Measurements from ENCODE around the gene WDR88.

The WDR88 gene, protein sequence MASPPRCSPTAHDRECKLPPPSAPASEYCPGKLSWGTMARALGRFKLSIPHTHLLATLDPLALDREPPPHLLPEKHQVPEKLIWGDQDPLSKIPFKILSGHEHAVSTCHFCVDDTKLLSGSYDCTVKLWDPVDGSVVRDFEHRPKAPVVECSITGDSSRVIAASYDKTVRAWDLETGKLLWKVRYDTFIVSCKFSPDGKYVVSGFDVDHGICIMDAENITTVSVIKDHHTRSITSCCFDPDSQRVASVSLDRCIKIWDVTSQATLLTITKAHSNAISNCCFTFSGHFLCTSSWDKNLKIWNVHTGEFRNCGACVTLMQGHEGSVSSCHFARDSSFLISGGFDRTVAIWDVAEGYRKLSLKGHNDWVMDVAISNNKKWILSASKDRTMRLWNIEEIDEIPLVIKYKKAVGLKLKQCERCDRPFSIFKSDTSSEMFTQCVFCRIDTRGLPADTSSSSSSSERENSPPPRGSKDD

DNA sequence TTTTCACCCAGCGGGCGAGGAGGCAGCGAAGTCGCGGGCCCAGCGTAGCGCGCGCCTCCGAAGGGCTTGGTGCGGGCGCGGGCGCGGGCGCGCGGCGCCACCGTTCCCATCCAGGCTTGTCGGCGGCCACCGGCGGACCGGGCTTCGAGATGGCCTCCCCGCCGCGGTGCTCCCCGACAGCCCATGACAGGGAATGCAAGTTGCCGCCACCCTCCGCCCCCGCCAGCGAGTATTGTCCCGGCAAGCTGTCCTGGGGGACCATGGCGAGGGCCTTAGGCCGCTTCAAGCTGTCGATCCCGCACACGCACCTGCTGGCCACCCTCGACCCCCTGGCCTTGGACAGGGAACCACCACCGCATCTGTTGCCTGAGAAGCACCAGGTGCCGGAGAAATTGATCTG is at the start of gene WDR88:
TSS of gene WDR88 (plus strand) at position 94 of the 400 bp plus-strand sequence. CDS start at position 150, 56 bp downstream.
- H3K4me3 ChIP-seq (ENCODE audit: low read depth, low read length) = no peak within 1 kb of the TSS
- H3K27me3 ChIP-seq (replicated peaks) = no peaks in the 10 kb centered on the region
- TF ChIP-seq, protein P1, sequence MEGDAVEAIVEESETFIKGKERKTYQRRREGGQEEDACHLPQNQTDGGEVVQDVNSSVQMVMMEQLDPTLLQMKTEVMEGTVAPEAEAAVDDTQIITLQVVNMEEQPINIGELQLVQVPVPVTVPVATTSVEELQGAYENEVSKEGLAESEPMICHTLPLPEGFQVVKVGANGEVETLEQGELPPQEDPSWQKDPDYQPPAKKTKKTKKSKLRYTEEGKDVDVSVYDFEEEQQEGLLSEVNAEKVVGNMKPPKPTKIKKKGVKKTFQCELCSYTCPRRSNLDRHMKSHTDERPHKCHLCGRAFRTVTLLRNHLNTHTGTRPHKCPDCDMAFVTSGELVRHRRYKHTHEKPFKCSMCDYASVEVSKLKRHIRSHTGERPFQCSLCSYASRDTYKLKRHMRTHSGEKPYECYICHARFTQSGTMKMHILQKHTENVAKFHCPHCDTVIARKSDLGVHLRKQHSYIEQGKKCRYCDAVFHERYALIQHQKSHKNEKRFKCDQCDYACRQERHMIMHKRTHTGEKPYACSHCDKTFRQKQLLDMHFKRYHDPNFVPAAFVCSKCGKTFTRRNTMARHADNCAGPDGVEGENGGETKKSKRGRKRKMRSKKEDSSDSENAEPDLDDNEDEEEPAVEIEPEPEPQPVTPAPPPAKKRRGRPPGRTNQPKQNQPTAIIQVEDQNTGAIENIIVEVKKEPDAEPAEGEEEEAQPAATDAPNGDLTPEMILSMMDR (IDR thresholded peaks at IDR 0.05; ENCODE audit: low read depth, low read length, missing control alignments) = no peak
- no peak within 1 kb of the TSS for H3K27ac ChIP-seq
- peaks cover 10% of the 10 kb centered on the region for H3K36me3 ChIP-seq (replicated peaks)
- DNase-seq = no peak
- in situ Hi-C loops (cut with HindIII; ENCODE audit: low pct_ligation_motif_present, low sequenced_read_pairs) = no loop called here

DNA sequence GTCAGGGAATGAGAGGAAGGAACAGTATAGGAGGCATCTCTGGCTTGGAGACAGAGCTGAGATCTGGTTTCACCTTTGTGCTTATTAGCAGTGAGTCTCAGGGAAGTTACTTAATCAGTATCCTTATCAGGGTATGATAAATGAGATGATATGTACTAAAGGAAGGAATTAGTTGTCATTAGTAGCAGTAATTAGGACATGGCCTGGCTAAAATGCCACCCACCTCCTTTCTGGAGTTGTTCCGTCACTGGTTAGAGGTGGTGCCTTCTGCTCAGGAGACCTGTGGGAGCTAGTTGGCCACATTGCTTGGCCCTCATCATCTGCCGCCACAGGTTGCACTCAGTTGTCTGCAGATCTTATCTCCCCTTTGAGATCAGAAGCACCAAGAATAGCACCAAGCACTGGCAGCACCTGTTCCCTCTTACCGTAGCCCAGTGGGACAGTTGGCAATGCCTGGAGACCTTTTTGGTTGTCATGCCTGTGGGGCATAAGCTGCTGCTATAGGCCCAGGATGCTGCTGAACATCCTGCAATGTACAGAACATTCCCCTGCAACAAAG is 46.3 kb upstream of the WDR88 start:
- TF ChIP-seq, protein P1 (IDR thresholded peaks at IDR 0.05; ENCODE audit: low read depth, low read length, missing control alignments) = no peak
- H3K27ac ChIP-seq = no peak overlapping the region
- no peak overlapping the region for H3K4me3 ChIP-seq (ENCODE audit: low read depth, low read length)
- DNase-seq = no peak
- H3K36me3 ChIP-seq (replicated peaks) = peaks cover 7% of the 10 kb centered on the region
- in situ Hi-C loops (cut with HindIII; ENCODE audit: low pct_ligation_motif_present, low sequenced_read_pairs) = no loop called here
- H3K27me3 ChIP-seq (replicated peaks) = no peaks in the 10 kb centered on the region

DNA sequence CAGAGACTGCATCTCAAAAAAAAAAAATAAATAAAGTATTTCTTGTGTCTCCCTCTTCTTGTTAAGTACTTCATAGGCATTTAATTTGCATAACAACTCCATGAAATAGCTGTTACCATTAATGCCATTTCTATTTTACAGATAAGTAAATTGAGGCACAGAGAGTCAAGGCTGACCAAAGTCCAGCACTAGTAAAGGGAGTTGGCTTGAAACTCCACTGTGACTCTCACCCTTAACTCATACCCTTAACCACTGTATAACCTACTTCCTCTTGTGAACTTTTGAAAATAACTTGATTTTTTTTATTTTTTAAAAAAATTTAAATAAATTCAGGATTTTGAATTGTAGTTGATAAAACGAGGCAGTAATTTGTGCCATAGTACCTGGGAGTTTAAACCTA is 45.0 kb upstream of the WDR88 start:
- Histone ChIP-seq H3K27ac (no peak overlapping the region), H3K36me3 (replicated peaks) (peaks cover 11% of the 10 kb centered on the region), H3K4me3 (ENCODE audit: low read depth, low read length) (no peak overlapping the region), H3K27me3 (replicated peaks) (no peaks in the 10 kb centered on the region)
- in situ Hi-C loops (cut with HindIII; ENCODE audit: low pct_ligation_motif_present, low sequenced_read_pairs) = no loop called here
- TF ChIP-seq, protein P1 (IDR thresholded peaks at IDR 0.05; ENCODE audit: low read depth, low read length, missing control alignments) = no peak
- no peak for DNase-seq

DNA sequence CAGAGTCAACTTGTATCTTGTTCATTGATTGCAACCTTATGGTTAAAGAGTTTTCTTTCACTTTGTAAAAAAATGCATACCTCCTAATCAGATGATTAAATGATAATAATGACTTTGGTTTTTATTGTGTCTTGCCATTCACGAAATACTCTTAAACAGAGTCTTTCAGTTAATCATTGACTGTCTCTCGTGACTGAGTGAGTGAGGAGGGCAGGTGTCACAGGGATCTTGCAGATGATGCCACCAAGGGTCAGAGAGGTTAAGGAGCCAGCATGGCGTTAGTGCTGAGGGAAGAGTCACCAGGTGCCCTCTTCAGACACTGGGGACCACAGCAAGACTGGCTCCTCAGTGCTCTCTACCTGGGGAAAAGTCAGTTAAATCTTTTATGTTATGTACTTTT is 42.9 kb upstream of the WDR88 start:
- TF ChIP-seq, protein P1 (IDR thresholded peaks at IDR 0.05; ENCODE audit: low read depth, low read length, missing control alignments) = no peak
- H3K36me3 ChIP-seq (replicated peaks) = peaks cover 24% of the 10 kb centered on the region
- in situ Hi-C loops (cut with HindIII; ENCODE audit: low pct_ligation_motif_present, low sequenced_read_pairs) = no loop called here

DNA sequence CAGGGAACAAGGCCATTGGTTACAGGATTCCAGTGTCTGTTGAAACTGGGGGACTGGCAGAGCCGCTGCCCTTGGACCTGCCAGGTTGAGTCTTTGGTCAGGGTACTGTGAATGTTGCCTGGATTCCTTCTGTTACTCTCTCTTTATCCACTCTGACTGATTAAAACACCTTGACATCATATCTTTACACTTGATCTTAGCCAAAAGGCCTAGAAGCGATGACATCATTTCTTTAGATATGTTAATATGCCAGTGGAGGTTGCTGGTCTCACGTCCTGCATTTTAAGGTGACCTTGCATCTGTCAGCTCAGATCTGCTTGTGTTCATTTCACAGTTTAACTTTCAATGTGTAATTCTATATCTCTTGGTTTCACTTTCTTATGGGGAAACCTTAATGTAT is 41.7 kb upstream of the WDR88 start:
- TF ChIP-seq, protein P1 (IDR thresholded peaks at IDR 0.05; ENCODE audit: low read depth, low read length, missing control alignments) = no peak
- no peak for DNase-seq
- H3K27ac ChIP-seq = no peak overlapping the region
- peaks cover 31% of the 10 kb centered on the region for H3K36me3 ChIP-seq (replicated peaks)
- no peak overlapping the region for H3K4me3 ChIP-seq (ENCODE audit: low read depth, low read length)
- H3K27me3 ChIP-seq (replicated peaks) = no peaks in the 10 kb centered on the region
- in situ Hi-C loops (cut with HindIII; ENCODE audit: low pct_ligation_motif_present, low sequenced_read_pairs) = no loop called here

More for the DNA sequence above, 42.9 kb upstream of the WDR88 start:
- Histone ChIP-seq H3K4me3 (ENCODE audit: low read depth, low read length) (no peak overlapping the region), H3K27me3 (replicated peaks) (no peaks in the 10 kb centered on the region), H3K27ac (no peak overlapping the region)
- no peak for DNase-seq
